A549 (cell line): Measurements from ENCODE around the gene CELF1. TPM values are rescaled to one million over a fixed set of nuclear protein-coding genes. Genes with fewer than 3 reads are reported as not detected.
A peak's percentile ranks its signal among the peaks of the same experiment; 100 is the strongest.

Experiments
- ATAC-seq, 2 experiments: fragments of 200-7000 bp in 1 of 2; fragments of >200 bp in 1 of 2; cut with Nextera tagmentation in 1 of 2; cut with Tn5 transposase in 1 of 2; 3 replicates each; pipeline versions ENCODE4 v1.8.0 to v1.9.1; 2018 to 2020; ENCODE audit warnings: mild to moderate bottlenecking in 1 of 2, moderate library complexity in 1 of 2
- CTCF ChIA-PET: fragments of 300-600 bp; sonication (Branson Sonifier 250); formaldehyde crosslinking; extraction: SDS; loops from one replicate; lab custom pipeline; 2021; ENCODE audit warnings: antibody characterized with exemption, inconsistent platforms; lab: Yijun Ruan, JAX
- POLR2A ChIA-PET: fragments of 350-600 bp; formaldehyde crosslinking; extraction: SDS; loops from one replicate; lab custom pipeline; 2021; ENCODE audit warnings: antibody characterized with exemption, inconsistent platforms; lab: Yijun Ruan, JAX
- DNase-seq, 2 experiments: peaks; one replicate each; pipeline versions ENCODE4 v3.0.0 to v3.0.0-alpha.2; 2011 to 2016; ENCODE audit warnings: low read depth in 1 of 2, low spot score in 1 of 2
- FAIRE-seq: peaks from 2 replicates; lab custom pipeline; 2011; peaks lifted over from hg19 to GRCh38; lab: Jason Lieb, UNC
- H3K27ac ChIP-seq, 2 experiments: fragments of >200 bp; sonication (Bioruptor Twin); formaldehyde crosslinking; 3 replicates each; pipeline ENCODE4 v1.5.1; 2016 to 2017
- H3K4me1 ChIP-seq: fragments of >200 bp; sonication (Bioruptor Twin); formaldehyde crosslinking; 3 replicates; pipeline ENCODE4 v1.6.1; 2016
- H3K4me2 ChIP-seq: fragments of >200 bp; sonication (Bioruptor Twin); formaldehyde crosslinking; 3 replicates; pipeline ENCODE4 v1.6.1; 2016
- H3K4me3 ChIP-seq: fragments of >200 bp; sonication (Bioruptor Twin); formaldehyde crosslinking; 3 replicates; pipeline ENCODE4 v1.5.1; 2016
- H3K9me3 ChIP-seq: fragments of >200 bp; sonication (Bioruptor Twin); formaldehyde crosslinking; 3 replicates; pipeline ENCODE4 v1.6.1; 2016
- BHLHE40 ChIP-seq: IDR thresholded peaks from 2 replicates; pipeline ENCODE4 v1.6.1; 2012; ENCODE audit warnings: low read depth, low read length, inconsistent platforms
- CBX2 ChIP-seq: fragments of 200-600 bp; sonication (generic); IDR thresholded peaks from 2 replicates; pipeline ENCODE4 v1.6.1; 2016; ENCODE audit warnings: low read depth, mild to moderate bottlenecking, borderline replicate concordance
- CBX8 ChIP-seq: fragments of 200-600 bp; sonication (generic); IDR thresholded peaks from 2 replicates; pipeline ENCODE4 v1.6.1; 2016
- ESRRA ChIP-seq: fragments of 150-350 bp; IDR thresholded peaks from 2 replicates; pipeline ENCODE4 v1.6.1; 2014; ENCODE audit warnings: mild to moderate bottlenecking, low read length, borderline replicate concordance
- FOSL2 ChIP-seq, 2 experiments: fragments of 450-650 bp in 1 of 2; fragments of >200 bp in 1 of 2; sonication (Bioruptor Twin) in 1 of 2; formaldehyde crosslinking; IDR thresholded peaks; 2 replicates each; pipeline versions ENCODE4 v1.5.0 to v1.6.1; 2016 to 2020; ENCODE audit warnings: mild to moderate bottlenecking in 1 of 2, moderate library complexity in 1 of 2
- GATA3 ChIP-seq: IDR thresholded peaks from 2 replicates; pipeline ENCODE4 v1.6.1; 2012; ENCODE audit warnings: borderline replicate concordance
- HOXB5 ChIP-seq: fragments of 250-450 bp; sonication (Bioruptor Pico); IDR thresholded peaks from 2 replicates; pipeline ENCODE4 v1.5.0; 2020; ENCODE audit warnings: mild to moderate bottlenecking, moderate library complexity
- JUNB ChIP-seq: fragments of >200 bp; sonication (Bioruptor Twin); formaldehyde crosslinking; IDR thresholded peaks from 2 replicates; pipeline ENCODE4 v1.6.1; 2016
- KDM5A ChIP-seq: fragments of 200-600 bp; sonication (generic); IDR thresholded peaks from 2 replicates; pipeline ENCODE4 v1.6.1; 2016; ENCODE audit warnings: antibody characterized with exemption, mild to moderate bottlenecking
- MAFK ChIP-seq: fragments of 450-650 bp; IDR thresholded peaks from 2 replicates; pipeline ENCODE4 v1.6.1; 2014; ENCODE audit not compliant: partially characterized antibody
- NFE2L2 ChIP-seq: fragments of 150-350 bp; conservative IDR thresholded peaks from 2 replicates; pipeline ENCODE4 v1.6.1; 2014; ENCODE audit warnings: low read length
- NPAS2 ChIP-seq: fragments of 250-450 bp; sonication (Bioruptor Pico); IDR thresholded peaks from 2 replicates; pipeline ENCODE4 v1.8.0; 2022; ENCODE audit warnings: mild to moderate bottlenecking, moderate library complexity, borderline replicate concordance
- NR3C1 ChIP-seq: fragments of >200 bp; sonication (Bioruptor Twin); formaldehyde crosslinking; IDR thresholded peaks from 3 replicates; pipeline ENCODE4 v1.6.1; 2017
- PHF8 ChIP-seq: fragments of 200-600 bp; sonication (generic); IDR thresholded peaks from 2 replicates; pipeline ENCODE4 v1.6.1; 2016; ENCODE audit warnings: low read depth, mild to moderate bottlenecking, antibody characterized with exemption, moderate library complexity, borderline replicate concordance
- RFX5 ChIP-seq: fragments of 450-650 bp; IDR thresholded peaks from 2 replicates; pipeline ENCODE4 v1.7.1; 2014; ENCODE audit warnings: antibody characterized with exemption, mild to moderate bottlenecking, moderate library complexity
- RNF2 ChIP-seq: fragments of 200-600 bp; sonication (generic); IDR thresholded peaks from 2 replicates; pipeline ENCODE4 v1.6.1; 2016; ENCODE audit warnings: low read depth, mild to moderate bottlenecking, antibody characterized with exemption, moderate library complexity, borderline replicate concordance
- TFCP2L1 ChIP-seq: fragments of 250-450 bp; sonication (Bioruptor Pico); IDR thresholded peaks from 2 replicates; pipeline ENCODE4 v1.5.0; 2021; ENCODE audit warnings: mild to moderate bottlenecking
- TP53 ChIP-seq: fragments of 250-450 bp; sonication (Bioruptor Pico); IDR thresholded peaks from 2 replicates; pipeline ENCODE4 v1.5.0; 2021; ENCODE audit warnings: mild to moderate bottlenecking, moderate library complexity
- ZFP36 ChIP-seq: fragments of 450-650 bp; IDR thresholded peaks from 2 replicates; pipeline ENCODE4 v1.6.1; 2014; ENCODE audit warnings: borderline replicate concordance; ENCODE audit not compliant: partially characterized antibody
- ZNF302 ChIP-seq: fragments of 250-450 bp; sonication (Bioruptor Pico); IDR thresholded peaks from 2 replicates; pipeline ENCODE4 v1.9.0; 2021; ENCODE audit warnings: inconsistent platforms, mild to moderate bottlenecking, moderate library complexity
- WGBS: methylation state at CpG from one replicate; pipeline ENCODE4 v1.1.6; 2017; ENCODE audit errors: missing lambda C conversion rate; 5-methylcytosine and 5-hydroxymethylcytosine counted together
- polyA plus RNA-seq, 4 experiments: library from polyadenylated mRNA; depleted of rRNA in 3 of 4; stranded (reverse); fragments of >200 nt; fragmentation: RNase III in 1 of 4; extraction: RNeasy Plus Mini Kit Qiagen cat#74134 plus additional on column Dnase treatment in 1 of 4; gene quantifications; 2 replicates in 3 of 4; 3 replicates in 1 of 4; pipeline ENCODE4 v1.2.3, GENCODE V29; 2011 to 2017
- TF ChIP-seq, protein P1 (sequence below): fragments of 150-350 bp; IDR thresholded peaks from 2 replicates; pipeline ENCODE4 v1.6.1; 2014; ENCODE audit warnings: low read depth, mild to moderate bottlenecking, low read length
- TF ChIP-seq, protein P2 (sequence below): fragments of 250-450 bp; sonication (Bioruptor Pico); IDR thresholded peaks from 2 replicates; pipeline ENCODE4 v1.5.0; 2021; ENCODE audit warnings: mild to moderate bottlenecking, moderate library complexity, borderline replicate concordance
- TF ChIP-seq, protein P3 (sequence below): fragments of >200 bp; sonication (Bioruptor Twin); formaldehyde crosslinking; IDR thresholded peaks from 2 replicates; pipeline ENCODE4 v1.6.1; 2016
- TF ChIP-seq, protein P4 (sequence below): IDR thresholded peaks from 2 replicates; pipeline ENCODE4 v1.6.1; 2012; ENCODE audit warnings: low read depth, borderline replicate concordance

CELF1 gene
- polyA plus RNA-seq, 2 of the 4 experiments (the other 2 are of a cell fraction), result 53.8 to 138 TPM

DNA sequence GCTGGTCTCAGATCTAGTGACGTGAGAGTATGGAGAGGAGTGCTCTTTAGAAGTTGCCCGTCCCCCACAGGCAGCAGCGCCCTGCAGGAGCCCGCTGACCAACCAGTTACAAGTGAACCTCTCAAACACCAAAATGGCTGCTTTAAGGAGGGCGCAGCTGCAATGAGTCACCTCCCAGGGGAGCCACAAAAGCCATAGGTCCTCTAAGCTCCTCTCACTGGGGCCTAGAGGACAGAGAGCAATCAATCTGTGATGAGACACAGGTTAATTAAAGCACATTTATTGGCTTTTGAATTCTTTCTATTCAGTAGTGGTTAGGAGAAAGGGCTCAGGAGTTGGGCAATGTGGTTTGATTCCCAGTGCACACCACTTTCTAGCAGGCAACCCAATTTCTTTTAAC is 88.4 kb downstream of the CELF1 start:
- FAIRE-seq (no peak), DNase-seq (no peak), ATAC-seq (no peak)
- TF ChIP-seq FOSL2 (IDR thresholded peaks at IDR 0.05), result no peak
- TF ChIP-seq FOSL2 (CRISPR knock-in tag; IDR thresholded peaks at IDR 0.05), result peak; percentile 14; the same call in 1 of the 2 replicates
- TF ChIP-seq NFE2L2, result no peak
- 84% methylated on average over 5 of the region's 5 CpGs for WGBS
- H3K27ac ChIP-seq, result no peak overlapping the region
- ChIA-PET POLR2A (no interaction called here), CTCF (interaction anchor here (1.0 to 5.8 kb wide), 3 partner anchors 11 to 91 kb away, joined by 3 to 48 read pairs (median 3); no protein-coding TSS in a partner anchor)
- no peaks in the 10 kb centered on the region for H3K9me3 ChIP-seq
- H3K4me1 ChIP-seq, result peaks cover 12% of the 10 kb centered on the region
- no peak overlapping the region for H3K4me2 ChIP-seq
- H3K4me3 ChIP-seq, result no peak overlapping the region

DNA sequence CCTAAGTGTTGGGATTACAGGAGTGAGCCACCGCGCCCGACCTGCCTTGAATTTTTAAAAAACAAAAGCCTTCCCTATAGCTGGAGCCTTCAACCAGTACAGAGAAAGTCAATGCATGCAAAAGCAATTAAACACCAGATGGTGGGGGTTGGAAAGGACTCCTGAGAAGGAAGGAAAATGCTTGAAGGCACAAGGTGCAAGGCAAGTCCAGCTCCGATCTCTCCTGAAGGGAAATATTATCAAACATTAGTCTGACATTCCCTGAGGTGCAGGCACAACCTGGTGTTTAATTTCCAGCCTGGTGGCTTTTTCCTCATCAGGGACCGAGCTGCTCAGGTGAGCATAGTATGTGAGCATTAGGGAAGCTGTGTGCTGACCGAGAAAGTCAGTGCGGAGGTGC is 91.1 kb downstream of the CELF1 start:
- CTCF ChIA-PET, result interaction anchor here (1.5 to 5.8 kb wide), 4 partner anchors 8 to 88 kb away, joined by 3 to 48 read pairs (median 4); no protein-coding TSS in a partner anchor

DNA sequence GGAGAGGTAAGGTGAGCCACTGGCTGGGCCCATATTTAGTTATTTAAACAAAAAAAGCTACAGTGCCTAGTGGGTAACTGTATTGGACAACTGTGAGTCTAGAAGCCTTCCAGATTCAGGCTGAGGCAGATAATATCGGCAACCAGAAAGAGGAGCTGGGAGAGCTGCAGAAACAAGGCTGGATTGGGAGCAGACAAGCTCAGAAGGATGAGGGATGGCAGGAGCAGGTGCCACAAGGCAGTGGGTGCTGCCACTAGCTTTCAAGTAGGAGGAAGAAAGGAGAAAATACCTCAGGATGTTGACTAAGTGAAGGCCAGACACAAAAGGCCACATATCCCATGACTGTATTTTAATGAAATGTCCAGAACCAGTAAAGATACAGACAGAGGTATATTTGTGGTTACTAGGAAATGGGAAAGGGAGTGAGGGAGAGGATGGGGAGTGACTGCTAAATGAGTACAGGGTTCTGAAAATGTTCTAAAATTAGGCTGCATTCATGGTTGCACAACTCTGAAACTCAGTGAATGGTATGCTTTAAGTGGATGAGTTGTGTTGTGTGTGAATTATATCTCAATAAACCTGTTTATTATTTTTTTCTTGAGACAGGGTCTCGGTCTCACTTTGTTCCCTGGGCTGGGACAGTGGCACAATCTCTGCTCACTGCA is 92.2 kb downstream of the CELF1 start:
- Histone ChIP-seq H3K4me1 (no peaks in the 10 kb centered on the region), H3K9me3 (no peaks in the 10 kb centered on the region), H3K4me2 (no peak overlapping the region), H3K27ac (no peak overlapping the region), H3K4me3 (no peak overlapping the region)
- DNase-seq (no peak), FAIRE-seq (no peak), ATAC-seq (no peak)
- ChIA-PET CTCF (interaction anchor here (0.8 kb wide), 1 partner anchor 26 kb away, joined by 3 read pairs; no protein-coding TSS in a partner anchor), POLR2A (no interaction called here)
- TF ChIP-seq ZNF302 (CRISPR knock-in tag), result no peak
- TF ChIP-seq, protein P1, sequence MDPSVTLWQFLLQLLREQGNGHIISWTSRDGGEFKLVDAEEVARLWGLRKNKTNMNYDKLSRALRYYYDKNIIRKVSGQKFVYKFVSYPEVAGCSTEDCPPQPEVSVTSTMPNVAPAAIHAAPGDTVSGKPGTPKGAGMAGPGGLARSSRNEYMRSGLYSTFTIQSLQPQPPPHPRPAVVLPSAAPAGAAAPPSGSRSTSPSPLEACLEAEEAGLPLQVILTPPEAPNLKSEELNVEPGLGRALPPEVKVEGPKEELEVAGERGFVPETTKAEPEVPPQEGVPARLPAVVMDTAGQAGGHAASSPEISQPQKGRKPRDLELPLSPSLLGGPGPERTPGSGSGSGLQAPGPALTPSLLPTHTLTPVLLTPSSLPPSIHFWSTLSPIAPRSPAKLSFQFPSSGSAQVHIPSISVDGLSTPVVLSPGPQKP, result no peak
- no peak for TF ChIP-seq PHF8
- TF ChIP-seq, protein P2, sequence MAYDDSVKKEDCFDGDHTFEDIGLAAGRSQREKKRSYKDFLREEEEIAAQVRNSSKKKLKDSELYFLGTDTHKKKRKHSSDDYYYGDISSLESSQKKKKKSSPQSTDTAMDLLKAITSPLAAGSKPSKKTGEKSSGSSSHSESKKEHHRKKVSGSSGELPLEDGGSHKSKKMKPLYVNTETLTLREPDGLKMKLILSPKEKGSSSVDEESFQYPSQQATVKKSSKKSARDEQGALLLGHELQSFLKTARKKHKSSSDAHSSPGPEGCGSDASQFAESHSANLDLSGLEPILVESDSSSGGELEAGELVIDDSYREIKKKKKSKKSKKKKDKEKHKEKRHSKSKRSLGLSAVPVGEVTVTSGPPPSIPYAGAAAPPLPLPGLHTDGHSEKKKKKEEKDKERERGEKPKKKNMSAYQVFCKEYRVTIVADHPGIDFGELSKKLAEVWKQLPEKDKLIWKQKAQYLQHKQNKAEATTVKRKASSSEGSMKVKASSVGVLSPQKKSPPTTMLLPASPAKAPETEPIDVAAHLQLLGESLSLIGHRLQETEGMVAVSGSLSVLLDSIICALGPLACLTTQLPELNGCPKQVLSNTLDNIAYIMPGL (CRISPR knock-in tag), result no peak
- no peak for TF ChIP-seq CBX2
- no peak for TF ChIP-seq KDM5A
- TF ChIP-seq ZFP36, result no peak
- TF ChIP-seq, protein P3, sequence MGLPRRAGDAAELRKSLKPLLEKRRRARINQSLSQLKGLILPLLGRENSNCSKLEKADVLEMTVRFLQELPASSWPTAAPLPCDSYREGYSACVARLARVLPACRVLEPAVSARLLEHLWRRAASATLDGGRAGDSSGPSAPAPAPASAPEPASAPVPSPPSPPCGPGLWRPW, result no peak
- TF ChIP-seq TFCP2L1 (CRISPR knock-in tag), result no peak
- no peak for TF ChIP-seq ESRRA
- TF ChIP-seq NPAS2 (CRISPR knock-in tag), result no peak
- WGBS, result 92% methylated on average over 2 of the region's 2 CpGs

More for the DNA sequence above, 91.1 kb downstream of the CELF1 start:
- DNase-seq, result no peak
- no peak for ATAC-seq
- Histone ChIP-seq H3K27ac (no peak overlapping the region), H3K4me3 (no peak overlapping the region), H3K4me2 (no peak overlapping the region), H3K9me3 (no peaks in the 10 kb centered on the region)
- TF ChIP-seq RFX5, result no peak
- TF ChIP-seq, protein P4, sequence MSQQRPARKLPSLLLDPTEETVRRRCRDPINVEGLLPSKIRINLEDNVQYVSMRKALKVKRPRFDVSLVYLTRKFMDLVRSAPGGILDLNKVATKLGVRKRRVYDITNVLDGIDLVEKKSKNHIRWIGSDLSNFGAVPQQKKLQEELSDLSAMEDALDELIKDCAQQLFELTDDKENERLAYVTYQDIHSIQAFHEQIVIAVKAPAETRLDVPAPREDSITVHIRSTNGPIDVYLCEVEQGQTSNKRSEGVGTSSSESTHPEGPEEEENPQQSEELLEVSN, result no peak
- no peak for TF ChIP-seq NR3C1
- TF ChIP-seq TP53, result no peak
- TF ChIP-seq GATA3, result no peak
- TF ChIP-seq MAFK, result no peak
- TF ChIP-seq, protein P2 (CRISPR knock-in tag), result no peak
- TF ChIP-seq RNF2, result no peak
- TF ChIP-seq NFE2L2, result no peak
- no peak for TF ChIP-seq TFCP2L1 (CRISPR knock-in tag)
- no peak for TF ChIP-seq JUNB
- TF ChIP-seq PHF8, result no peak
- TF ChIP-seq ESRRA, result no peak
- TF ChIP-seq HOXB5 (CRISPR knock-in tag), result no peak
- no peak for TF ChIP-seq NPAS2 (CRISPR knock-in tag)
- no peak for TF ChIP-seq ZFP36
- no peak for TF ChIP-seq BHLHE40
- no peak for TF ChIP-seq CBX8
- TF ChIP-seq, all 56 proteins: peak for 0
- POLR2A ChIA-PET, result no interaction called here
- WGBS, result 98% methylated on average over 7 of the region's 7 CpGs
- peaks cover 5% of the 10 kb centered on the region for H3K4me1 ChIP-seq
- no peak for FAIRE-seq
